GM21447 (cell line): Measurements from ENCODE around the gene YY1.
"Not testable (repeated sequence)": the region's sequence is repeated elsewhere in the genome, so short reads cannot be mapped to it uniquely, and the experiment has no call there.

ENCODE experiments used
- ATAC-seq: cut with Tn5 transposase; IDR thresholded peaks from one replicate; pipeline ENCODE4 v1.9.1; 2021; ENCODE audit not compliant: unreplicated experiment

The YY1 gene

GRCh38 chr14:100238419-100239210 is at the start of gene YY1:
YY1 (plus strand) TSS chr14:100239144; CDS start chr14:100239245, 101 bp downstream.
- ATAC-seq: peak; percentile 77

- ATAC-seq: no peak
These were observed 48.8 kb upstream of the YY1 start for GRCh38 chr14:100190126-100190525.

DNA sequence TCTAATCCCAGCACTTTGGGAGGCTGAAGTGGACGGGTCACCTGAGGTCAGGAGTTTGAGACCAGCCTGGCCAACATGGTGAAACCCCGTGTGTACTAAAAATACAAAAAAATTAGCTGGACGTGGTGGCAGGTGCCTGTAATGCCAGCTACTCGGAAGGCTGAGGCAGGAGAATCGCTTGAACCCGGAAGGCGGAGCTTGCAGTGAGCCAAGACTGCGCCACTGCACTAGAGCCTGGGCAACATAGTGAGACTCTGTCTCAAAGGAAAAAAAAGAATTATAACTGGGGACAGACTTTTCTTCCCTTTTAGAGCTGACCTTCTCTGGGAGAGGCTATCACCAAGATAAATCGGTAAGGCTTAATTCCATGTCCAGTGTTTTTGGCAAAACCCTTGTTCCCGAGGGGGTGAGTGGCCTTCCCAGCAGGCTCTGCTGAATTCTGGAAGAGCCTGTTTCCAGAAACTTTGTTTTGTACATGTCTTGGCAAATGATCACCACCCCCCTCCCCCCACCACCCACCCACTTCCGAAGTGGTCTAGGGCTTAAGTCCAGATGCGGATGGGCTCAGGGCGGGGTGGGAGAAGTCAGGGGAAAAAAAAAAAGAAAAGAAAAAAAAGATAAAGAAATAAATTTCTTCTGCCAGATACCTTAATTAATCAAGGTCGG is 47.2 kb upstream of the YY1 start:
- no peak for ATAC-seq

- ATAC-seq: no peak
These were observed 46.7 kb upstream of the YY1 start for GRCh38 chr14:100192250-100192671.

DNA sequence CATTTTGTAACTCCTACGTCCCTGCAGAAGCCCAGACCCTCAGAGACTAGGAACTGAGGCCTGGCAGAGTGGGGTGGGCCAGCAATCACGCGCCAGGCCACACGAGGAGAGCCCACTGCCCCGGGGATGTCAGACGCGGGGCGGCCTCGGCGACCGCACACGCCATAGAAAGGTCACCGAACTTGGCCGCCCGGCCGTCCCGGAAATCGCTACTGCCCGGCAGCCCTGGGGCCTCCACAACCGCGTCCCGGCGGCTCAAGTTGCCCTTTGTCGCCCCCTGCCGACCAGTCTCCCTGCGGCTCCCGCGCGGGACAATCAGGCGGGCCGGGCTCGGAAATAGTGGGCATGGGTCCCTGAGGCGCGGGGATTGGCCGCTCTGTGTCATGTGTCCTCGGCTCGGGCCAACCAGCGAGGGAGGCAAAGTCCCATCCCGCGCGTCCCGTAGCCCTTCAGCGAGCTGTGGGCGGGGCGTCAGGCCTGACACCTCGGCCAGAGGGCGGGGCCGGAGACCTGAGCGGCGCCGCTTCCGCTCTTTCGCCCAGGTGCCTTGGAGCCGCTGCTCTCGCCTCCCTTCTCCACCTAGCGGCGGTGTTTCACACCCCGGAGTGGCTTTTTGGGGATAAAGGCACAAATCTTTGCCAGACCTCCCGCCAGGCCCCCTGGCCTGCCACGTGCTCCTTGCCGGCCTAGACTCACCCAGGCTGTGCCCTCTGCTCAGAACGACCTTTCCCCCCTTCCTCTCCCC is 46.1 kb upstream of the YY1 start:
- ATAC-seq: peak; percentile 99

- peak; percentile 7 for ATAC-seq
These were observed 45.3 kb upstream of the YY1 start for GRCh38 chr14:100193417-100194357.

DNA sequence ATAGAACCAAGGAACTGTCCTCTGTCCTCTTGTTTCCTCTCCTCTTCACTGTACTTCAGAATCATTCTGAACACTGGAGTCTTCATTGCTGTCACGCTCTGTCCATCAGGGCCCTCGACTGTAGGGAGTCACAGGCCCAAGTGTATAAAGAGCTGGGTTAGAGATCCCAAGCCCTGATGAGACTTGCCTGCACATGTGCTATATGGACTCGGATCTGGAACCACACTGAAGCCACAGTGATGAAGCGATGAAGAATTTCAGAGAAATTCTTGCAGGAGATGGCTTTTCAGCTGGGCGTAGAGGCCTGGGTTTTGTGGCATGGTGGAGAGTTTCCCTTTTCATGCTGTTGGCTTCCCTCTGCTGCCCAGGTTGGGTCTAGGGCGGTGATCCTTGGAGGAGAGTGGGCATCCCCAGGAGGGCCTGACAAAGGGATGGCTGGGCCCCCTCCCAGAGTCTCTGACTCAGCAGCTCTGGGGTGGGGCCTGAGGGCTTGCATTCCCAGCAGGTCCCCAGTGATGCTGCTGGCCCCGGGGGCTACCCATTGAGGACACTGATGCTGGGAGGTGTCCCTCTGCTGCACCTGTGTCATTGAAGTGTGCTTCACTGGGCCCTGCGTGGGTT is 39.6 kb upstream of the YY1 start:
- no peak for ATAC-seq

DNA sequence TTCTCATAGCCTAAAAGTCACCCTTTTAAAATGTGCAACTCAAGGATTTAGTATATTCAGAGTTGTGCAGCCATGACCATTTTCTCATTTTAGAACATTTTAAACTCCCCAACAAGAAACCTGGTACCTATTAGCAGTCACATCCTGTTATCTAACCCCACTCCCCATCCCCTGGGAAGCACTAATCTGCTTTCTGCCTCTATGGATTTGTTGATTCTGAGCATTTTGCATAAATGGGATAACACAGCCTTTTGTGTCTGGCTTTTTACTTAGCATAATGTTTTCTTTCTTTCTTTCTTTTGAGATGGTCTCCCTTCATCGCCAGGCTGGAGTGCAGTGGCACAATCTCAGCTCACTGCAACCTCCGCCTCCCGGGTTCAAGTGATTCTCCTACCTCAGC is 38.6 kb upstream of the YY1 start:
- ATAC-seq: no peak

DNA sequence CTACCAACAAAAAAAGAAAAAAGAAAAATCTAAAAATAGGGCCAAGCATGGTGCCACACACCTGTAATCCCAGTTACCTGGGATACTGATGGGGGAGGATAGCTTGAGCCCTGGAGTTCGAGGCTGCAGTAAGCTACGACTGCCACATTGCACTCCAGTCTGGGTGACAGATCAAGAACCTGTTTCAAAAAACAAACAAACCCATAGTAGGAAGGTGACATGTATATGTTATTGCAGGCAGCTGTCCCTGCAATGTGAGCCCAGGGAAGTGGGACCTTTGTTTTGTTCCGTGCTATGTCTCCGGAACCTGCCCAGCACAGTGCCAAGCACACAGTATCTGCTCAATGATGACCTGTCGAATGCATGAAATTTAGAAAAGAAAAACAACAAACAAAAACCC is 37.2 kb upstream of the YY1 start:
- no peak for ATAC-seq

GRCh38 chr14:100202712-100203111 is 36.2 kb upstream of the YY1 start:
- ATAC-seq: no peak

GRCh38 chr14:100203146-100203545 is 35.8 kb upstream of the YY1 start:
- ATAC-seq: no peak

DNA sequence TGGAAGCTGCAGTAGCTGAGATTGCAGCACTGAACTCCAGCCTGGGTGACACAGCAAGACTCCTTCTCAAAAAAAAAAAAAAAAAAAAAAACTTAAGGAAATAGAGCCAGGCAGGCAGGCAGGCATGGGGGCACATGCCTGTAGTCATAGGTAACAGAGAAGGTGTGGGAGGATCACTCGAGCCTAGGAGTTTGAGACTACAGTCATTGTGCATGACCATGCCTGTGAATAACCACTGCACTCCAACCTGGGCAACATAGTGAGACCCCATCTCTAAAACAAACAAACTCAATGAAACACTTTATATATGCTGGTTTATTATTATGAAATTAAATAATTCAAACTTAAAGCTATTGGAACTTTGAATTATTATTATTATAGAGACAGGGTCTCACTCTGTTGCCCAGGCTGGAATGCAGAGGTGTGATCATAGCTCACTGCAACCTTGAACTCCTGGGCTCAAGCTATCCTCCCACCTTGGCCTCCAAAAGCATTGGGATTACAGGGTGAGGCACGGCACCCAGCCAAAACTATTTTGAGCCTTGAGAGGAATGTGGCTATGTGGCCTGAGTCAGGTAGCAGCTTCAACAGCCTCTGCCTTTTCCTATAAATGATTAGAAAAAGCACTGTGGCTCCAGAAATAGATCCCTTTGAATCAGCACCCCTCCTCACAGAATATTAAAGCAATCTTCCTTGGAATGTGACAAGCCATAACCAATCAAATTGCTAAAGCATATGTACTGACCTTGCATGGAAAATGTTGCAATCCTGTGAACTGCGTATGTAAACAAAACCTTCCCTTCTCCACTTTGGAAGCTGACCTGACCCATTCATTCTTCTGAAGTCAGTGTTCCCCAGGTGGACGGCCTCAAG is 34.7 kb upstream of the YY1 start:
- no peak for ATAC-seq

GRCh38 chr14:100204835-100205167 is 34.1 kb upstream of the YY1 start:
- not testable (repeated sequence) for ATAC-seq

GRCh38 chr14:100207588-100207987 is 31.4 kb upstream of the YY1 start:
- ATAC-seq: not testable (repeated sequence)

- ATAC-seq: not testable (repeated sequence)
These were observed 30.8 kb upstream of the YY1 start for GRCh38 chr14:100208136-100208535.

- ATAC-seq: no peak
These were observed 27.6 kb upstream of the YY1 start for GRCh38 chr14:100211366-100211765.

- no peak for ATAC-seq
These were observed 27.1 kb upstream of the YY1 start for GRCh38 chr14:100211893-100212292.

GRCh38 chr14:100212476-100213333 is 26.2 kb upstream of the YY1 start:
- ATAC-seq: no peak
